ENCODE data around the gene NACAD. TPM values are rescaled to one million over a fixed set of nuclear protein-coding genes. Genes with fewer than 3 reads are reported as not detected.

NACAD gene
- polyA plus RNA-seq, 2 of the 4 experiments (the other 2 are of a cell fraction) = 0.03 to 0.43 TPM

DNA sequence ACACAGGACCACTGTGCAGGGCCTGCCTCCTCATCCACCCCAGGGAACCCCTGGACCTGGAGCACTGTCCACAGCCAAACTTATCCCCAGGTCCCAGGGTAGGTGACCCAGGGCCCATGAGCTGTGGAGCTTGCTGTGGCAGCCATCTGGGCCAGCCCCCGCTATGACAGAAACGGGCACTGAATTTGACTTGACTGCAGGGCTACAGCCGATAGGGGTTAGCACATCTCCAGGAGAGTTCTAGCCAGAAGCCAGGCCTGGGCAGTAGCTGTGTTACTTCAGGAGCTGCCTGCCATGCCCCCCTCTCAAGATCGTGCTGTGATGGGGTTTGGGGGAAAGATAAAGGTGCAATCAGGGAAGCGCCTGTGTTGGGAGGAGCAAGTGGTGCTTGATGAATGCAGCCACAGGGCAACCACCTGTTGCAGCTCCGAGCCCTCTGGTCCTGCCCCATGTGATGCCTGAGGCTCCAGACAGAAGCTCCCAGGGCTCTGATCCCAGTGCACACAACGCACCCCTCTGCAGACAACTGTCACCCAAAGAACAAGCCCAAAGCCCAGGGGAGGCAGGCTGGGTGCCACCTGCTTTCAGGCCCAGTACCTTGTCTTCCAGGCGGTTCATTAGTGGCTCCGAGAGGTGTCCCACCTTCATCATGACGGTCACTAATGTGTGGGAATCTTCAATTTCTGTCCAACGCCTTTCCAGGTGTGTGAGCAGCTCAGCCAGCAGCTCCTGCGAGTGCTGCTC is 16.2 kb upstream of the NACAD start (continued):
- TF ChIP-seq MYC (IDR thresholded peaks at IDR 0.05; ENCODE audit: borderline replicate concordance, low read length) (no peak), CBX2 (IDR thresholded peaks at IDR 0.05; ENCODE audit: borderline replicate concordance, low read depth) (no peak)
- TF ChIP-seq, protein P1, sequence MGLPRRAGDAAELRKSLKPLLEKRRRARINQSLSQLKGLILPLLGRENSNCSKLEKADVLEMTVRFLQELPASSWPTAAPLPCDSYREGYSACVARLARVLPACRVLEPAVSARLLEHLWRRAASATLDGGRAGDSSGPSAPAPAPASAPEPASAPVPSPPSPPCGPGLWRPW (IDR thresholded peaks at IDR 0.05) = no peak

DNA sequence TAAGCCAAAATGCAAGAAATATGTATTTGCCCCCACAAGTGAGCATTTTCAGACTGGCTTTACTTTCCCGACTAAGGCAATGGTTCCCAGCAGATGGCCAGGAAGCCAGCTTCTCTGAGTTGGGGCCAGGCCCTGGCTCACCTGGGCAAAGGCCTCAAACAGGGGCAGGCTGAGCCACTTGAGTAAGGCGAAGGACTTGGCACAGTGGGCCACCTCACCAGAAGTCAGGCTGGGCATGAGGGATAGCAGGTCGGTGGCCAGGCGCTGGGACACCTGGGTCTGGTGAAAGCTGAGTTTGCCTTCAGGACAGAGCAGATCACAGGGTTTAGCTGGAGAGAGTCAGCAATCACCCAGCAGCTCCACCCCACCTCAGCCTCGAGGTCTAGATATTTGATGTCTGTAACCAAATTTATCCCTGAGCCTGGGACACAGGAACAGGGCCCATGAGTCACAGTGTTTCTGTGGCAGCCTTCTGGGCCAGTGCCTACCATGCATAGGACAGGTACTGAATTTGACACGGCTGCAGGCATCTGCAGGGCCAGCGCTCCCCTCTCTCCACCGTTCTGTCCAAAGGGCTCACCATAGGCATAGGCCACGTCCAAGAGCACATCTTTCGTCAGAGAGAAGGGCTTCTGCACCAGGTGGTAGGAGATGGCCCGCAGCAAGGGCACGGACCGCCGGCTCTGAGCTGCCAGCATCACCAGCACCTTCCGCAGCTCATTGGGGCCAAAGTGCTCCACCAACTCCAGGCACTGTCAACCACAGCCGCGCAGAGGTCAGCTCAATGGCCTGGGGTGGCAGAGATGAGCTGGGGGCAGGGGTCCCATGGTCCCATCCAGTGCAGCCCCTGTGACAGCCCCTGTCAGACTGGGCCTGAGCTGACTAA is 15.4 kb upstream of the NACAD start:
- Histone ChIP-seq H3K4me2 (no peak overlapping the region), H3K4me3 (no peak overlapping the region), H3K4me1 (peaks cover 15% of the 10 kb centered on the region; the same call in 2 of the 3 replicates), H3K27ac (no peak overlapping the region), H3K9me3 (no peaks in the 10 kb centered on the region)
- no peak for DNase-seq (ENCODE audit: low read depth in 1 of 2, low spot score in 1 of 2)
- no peak for ATAC-seq
- WGBS (ENCODE audit: missing lambda C conversion rate) = 96% methylated on average over 12 of the region's 17 CpGs
- TF ChIP-seq RAD21 (conservative IDR thresholded peaks at IDR 0.05 in 1 of 2, IDR thresholded peaks at IDR 0.05 in 1 of 2) = no peak
- POLR2A ChIA-PET = no interaction called here
- no peak for FAIRE-seq
- CTCF ChIA-PET = interaction anchor here (0.6 to 2.5 kb wide), 5 partner anchors 31 to 247 kb away, joined by 3 to 8 read pairs (median 4); no protein-coding TSS in a partner anchor

DNA sequence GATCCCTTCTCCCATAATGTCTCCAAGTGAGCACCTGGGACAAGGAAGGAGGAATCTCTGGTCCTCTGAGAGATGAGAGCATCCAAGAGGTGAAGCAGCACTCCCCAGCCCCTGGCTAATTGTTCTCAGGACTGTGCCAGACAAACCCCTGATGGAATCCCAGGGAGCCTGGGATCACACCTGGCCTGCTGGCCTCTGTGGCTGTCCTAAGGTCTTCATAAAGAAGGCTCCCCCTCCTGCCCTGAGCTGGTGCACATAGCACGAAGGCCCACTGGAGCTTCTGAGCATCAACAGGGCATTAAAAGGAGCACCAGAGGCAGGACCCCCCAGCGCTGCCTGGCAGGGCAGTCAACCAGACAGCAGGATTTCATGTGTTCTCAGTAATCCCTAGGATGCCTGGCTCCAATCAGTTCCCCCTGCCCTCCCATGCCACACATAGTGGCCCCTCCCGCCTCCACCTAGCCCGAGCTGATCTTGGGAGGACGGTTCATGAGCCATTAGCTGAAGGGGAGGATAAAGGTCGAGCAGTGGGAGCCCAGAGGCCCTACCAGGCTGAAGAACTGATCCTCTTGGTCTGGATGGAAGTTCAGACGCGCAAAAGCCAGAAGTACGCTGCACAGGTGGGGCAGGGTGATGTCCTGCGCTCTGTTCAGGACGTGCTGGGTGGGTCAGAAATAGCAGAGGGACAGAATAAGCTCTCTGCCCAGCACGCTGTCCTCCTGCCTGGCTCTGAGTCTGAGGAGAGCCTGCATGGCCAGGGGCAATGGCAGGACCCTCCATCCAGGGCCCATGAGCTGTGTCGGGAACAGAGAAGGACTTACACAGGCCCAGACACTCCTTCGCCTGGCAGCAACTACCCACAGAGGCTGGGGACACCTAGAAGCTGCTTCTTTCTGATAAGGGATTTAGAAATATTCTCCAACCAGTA is 14.3 kb upstream of the NACAD start:
- H3K4me2 ChIP-seq = no peak overlapping the region
- ChIA-PET CTCF (interaction anchor here (0.9 to 2.5 kb wide), 3 partner anchors 33 to 246 kb away, joined by 3 to 8 read pairs (median 4); no protein-coding TSS in a partner anchor), POLR2A (no interaction called here)
- H3K4me1 ChIP-seq = peaks cover 3% of the 10 kb centered on the region; the same call in 1 of the 3 replicates
- DNase-seq (ENCODE audit: low read depth in 1 of 2, low spot score in 1 of 2) = no peak
- no peak overlapping the region for H3K4me3 ChIP-seq
- no peak for FAIRE-seq
- no peak overlapping the region for H3K27ac ChIP-seq
- no peak for ATAC-seq
- TF ChIP-seq HDAC2 (IDR thresholded peaks at IDR 0.05) (no peak), JUN (IDR thresholded peaks at IDR 0.05) (no peak), SREBF2 (IDR thresholded peaks at IDR 0.05) (no peak), NR3C1 (IDR thresholded peaks at IDR 0.05) (no peak), KDM5A (IDR thresholded peaks at IDR 0.05) (no peak), ZNF302 (CRISPR knock-in tag; IDR thresholded peaks at IDR 0.05) (no peak), MYC (IDR thresholded peaks at IDR 0.05; ENCODE audit: borderline replicate concordance, low read length) (no peak), KDM1A (IDR thresholded peaks at IDR 0.05; ENCODE audit: low read depth) (no peak), ZSCAN20 (CRISPR knock-in tag; IDR thresholded peaks at IDR 0.05) (no peak), EHF (CRISPR knock-in tag; IDR thresholded peaks at IDR 0.05) (no peak), CHD2 (IDR thresholded peaks at IDR 0.05; ENCODE audit: low read length, partially characterized antibody) (no peak), JUNB (IDR thresholded peaks at IDR 0.05) (no peak), EP300 (IDR thresholded peaks at IDR 0.05) (no peak)
- TF ChIP-seq, protein P2, sequence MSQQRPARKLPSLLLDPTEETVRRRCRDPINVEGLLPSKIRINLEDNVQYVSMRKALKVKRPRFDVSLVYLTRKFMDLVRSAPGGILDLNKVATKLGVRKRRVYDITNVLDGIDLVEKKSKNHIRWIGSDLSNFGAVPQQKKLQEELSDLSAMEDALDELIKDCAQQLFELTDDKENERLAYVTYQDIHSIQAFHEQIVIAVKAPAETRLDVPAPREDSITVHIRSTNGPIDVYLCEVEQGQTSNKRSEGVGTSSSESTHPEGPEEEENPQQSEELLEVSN (IDR thresholded peaks at IDR 0.05; ENCODE audit: borderline replicate concordance, low read depth) = no peak
- TF ChIP-seq, protein P3, sequence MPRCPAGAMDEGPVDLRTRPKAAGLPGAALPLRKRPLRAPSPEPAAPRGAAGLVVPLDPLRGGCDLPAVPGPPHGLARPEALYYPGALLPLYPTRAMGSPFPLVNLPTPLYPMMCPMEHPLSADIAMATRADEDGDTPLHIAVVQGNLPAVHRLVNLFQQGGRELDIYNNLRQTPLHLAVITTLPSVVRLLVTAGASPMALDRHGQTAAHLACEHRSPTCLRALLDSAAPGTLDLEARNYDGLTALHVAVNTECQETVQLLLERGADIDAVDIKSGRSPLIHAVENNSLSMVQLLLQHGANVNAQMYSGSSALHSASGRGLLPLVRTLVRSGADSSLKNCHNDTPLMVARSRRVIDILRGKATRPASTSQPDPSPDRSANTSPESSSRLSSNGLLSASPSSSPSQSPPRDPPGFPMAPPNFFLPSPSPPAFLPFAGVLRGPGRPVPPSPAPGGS (IDR thresholded peaks at IDR 0.05) = no peak
- TF ChIP-seq, protein P4, sequence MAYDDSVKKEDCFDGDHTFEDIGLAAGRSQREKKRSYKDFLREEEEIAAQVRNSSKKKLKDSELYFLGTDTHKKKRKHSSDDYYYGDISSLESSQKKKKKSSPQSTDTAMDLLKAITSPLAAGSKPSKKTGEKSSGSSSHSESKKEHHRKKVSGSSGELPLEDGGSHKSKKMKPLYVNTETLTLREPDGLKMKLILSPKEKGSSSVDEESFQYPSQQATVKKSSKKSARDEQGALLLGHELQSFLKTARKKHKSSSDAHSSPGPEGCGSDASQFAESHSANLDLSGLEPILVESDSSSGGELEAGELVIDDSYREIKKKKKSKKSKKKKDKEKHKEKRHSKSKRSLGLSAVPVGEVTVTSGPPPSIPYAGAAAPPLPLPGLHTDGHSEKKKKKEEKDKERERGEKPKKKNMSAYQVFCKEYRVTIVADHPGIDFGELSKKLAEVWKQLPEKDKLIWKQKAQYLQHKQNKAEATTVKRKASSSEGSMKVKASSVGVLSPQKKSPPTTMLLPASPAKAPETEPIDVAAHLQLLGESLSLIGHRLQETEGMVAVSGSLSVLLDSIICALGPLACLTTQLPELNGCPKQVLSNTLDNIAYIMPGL (CRISPR knock-in tag; IDR thresholded peaks at IDR 0.05; ENCODE audit: borderline replicate concordance) = no peak
- TF ChIP-seq, protein P5, sequence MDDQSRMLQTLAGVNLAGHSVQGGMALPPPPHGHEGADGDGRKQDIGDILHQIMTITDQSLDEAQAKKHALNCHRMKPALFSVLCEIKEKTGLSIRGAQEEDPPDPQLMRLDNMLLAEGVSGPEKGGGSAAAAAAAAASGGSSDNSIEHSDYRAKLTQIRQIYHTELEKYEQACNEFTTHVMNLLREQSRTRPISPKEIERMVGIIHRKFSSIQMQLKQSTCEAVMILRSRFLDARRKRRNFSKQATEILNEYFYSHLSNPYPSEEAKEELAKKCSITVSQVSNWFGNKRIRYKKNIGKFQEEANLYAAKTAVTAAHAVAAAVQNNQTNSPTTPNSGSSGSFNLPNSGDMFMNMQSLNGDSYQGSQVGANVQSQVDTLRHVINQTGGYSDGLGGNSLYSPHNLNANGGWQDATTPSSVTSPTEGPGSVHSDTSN (IDR thresholded peaks at IDR 0.05) = no peak
- TF ChIP-seq, protein P6, sequence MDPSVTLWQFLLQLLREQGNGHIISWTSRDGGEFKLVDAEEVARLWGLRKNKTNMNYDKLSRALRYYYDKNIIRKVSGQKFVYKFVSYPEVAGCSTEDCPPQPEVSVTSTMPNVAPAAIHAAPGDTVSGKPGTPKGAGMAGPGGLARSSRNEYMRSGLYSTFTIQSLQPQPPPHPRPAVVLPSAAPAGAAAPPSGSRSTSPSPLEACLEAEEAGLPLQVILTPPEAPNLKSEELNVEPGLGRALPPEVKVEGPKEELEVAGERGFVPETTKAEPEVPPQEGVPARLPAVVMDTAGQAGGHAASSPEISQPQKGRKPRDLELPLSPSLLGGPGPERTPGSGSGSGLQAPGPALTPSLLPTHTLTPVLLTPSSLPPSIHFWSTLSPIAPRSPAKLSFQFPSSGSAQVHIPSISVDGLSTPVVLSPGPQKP (IDR thresholded peaks at IDR 0.05; ENCODE audit: low read depth, low read length) = no peak
- 89% methylated on average over 12 of the region's 14 CpGs for WGBS (ENCODE audit: missing lambda C conversion rate)
- H3K9me3 ChIP-seq = no peaks in the 10 kb centered on the region
